SK-N-SH (cell line): ENCODE results near the gene EIPR1. TPM values are rescaled to one million over a fixed set of nuclear protein-coding genes. Genes with fewer than 3 reads are reported as not detected.
"Not testable (repeated sequence)": the region's sequence is repeated elsewhere in the genome, so short reads cannot be mapped to it uniquely, and the experiment has no call there.

ENCODE experiments used
- CTCF ChIA-PET: fragments of 300-600, 350-600 bp; formaldehyde crosslinking; extraction: SDS; loops from one replicate; lab custom pipeline; 2021; lab: Yijun Ruan, JAX
- POLR2A ChIA-PET: fragments of 350-600 bp; sonication (Branson Sonifier 250); formaldehyde crosslinking; extraction: SDS; loops from one replicate; lab custom pipeline; 2020; ENCODE audit warnings: antibody characterized with exemption, inconsistent platforms; lab: Yijun Ruan, JAX
- DNase-seq: peaks from one replicate; pipeline ENCODE4 v3.0.0; 2012
- H2AFZ ChIP-seq: fragments of 200-600 bp; sonication (generic); 2 replicates; pipeline ENCODE4 v1.8.1; 2016; ENCODE audit warnings: antibody characterized with exemption, mild to moderate bottlenecking, low read depth
- H3F3A ChIP-seq: fragments of 200-600 bp; sonication (generic); replicated peaks from 2 replicates; pipeline ENCODE3; 2016; ENCODE audit warnings: antibody characterized with exemption, mild to moderate bottlenecking; ENCODE audit not compliant: insufficient read depth
- H3K27ac ChIP-seq, 2 experiments: fragments of 200-500 bp in 1 of 2; fragments of 200-600 bp in 1 of 2; sonication (Bioruptor generic) in 1 of 2; sonication (generic), shearing (Covaris generic) in 1 of 2; 2 replicates each; pipeline versions ENCODE4 v1.5.1 to v1.6.1; 2014 to 2016; ENCODE audit warnings: low read depth in 2 of 2, inconsistent platforms in 1 of 2, low read length in 1 of 2, mild to moderate bottlenecking in 1 of 2, mixed read lengths in 1 of 2
- H3K27me3 ChIP-seq: fragments of 200-600 bp; sonication (generic), shearing (Covaris generic); 2 replicates; pipeline ENCODE4 v1.6.1; 2016; ENCODE audit warnings: mixed run types; ENCODE audit not compliant: insufficient read depth
- H3K36me3 ChIP-seq, 2 experiments: fragments of 200-500 bp in 1 of 2; fragments of 200-600 bp in 1 of 2; sonication (Bioruptor generic) in 1 of 2; sonication (generic) in 1 of 2; replicated peaks in 1 of 2; 2 replicates each; pipeline versions ENCODE3 to v1.5.1; 2014 to 2016; ENCODE audit warnings: low read length in 1 of 2, mild to moderate bottlenecking in 1 of 2; ENCODE audit not compliant: insufficient read depth in 2 of 2, control insufficient read depth in 1 of 2
- H3K4me1 ChIP-seq, 2 experiments: fragments of 200-500 bp in 1 of 2; fragments of 200-600 bp in 1 of 2; sonication (Bioruptor generic) in 1 of 2; sonication (generic), shearing (Covaris generic) in 1 of 2; 2 replicates each; pipeline versions ENCODE4 v1.5.1 to v1.6.1; 2014 to 2016; ENCODE audit warnings: low read depth in 1 of 2, low read length in 1 of 2, mixed run types in 1 of 2; ENCODE audit not compliant: insufficient read depth in 2 of 2, control insufficient read depth in 1 of 2
- H3K4me2 ChIP-seq: fragments of 200-600 bp; sonication (generic), shearing (Covaris generic); 2 replicates; pipeline ENCODE4 v1.6.1; 2017; ENCODE audit warnings: mixed run types
- H3K4me3 ChIP-seq, 2 experiments: fragments of 200-500 bp in 1 of 2; fragments of 200-600 bp in 1 of 2; sonication (Bioruptor generic) in 1 of 2; sonication (generic), shearing (Covaris generic) in 1 of 2; 2 replicates each; pipeline versions ENCODE4 v1.5.1 to v1.8.1; 2014 to 2016; ENCODE audit warnings: low read depth in 2 of 2, inconsistent platforms in 1 of 2, low read length in 1 of 2, mild to moderate bottlenecking in 1 of 2, mixed read lengths in 1 of 2, moderate library complexity in 1 of 2
- H3K79me2 ChIP-seq: fragments of 200-600 bp; sonication (generic); 2 replicates; pipeline ENCODE4 v1.8.1; 2017; ENCODE audit warnings: mild to moderate bottlenecking; ENCODE audit not compliant: insufficient read depth
- H3K9ac ChIP-seq: fragments of 200-600 bp; sonication (generic); 2 replicates; pipeline ENCODE4 v1.6.1; 2017; ENCODE audit warnings: mixed run types
- H3K9me2 ChIP-seq: fragments of 200-600 bp; sonication (generic); 2 replicates; pipeline ENCODE4 v1.6.1; 2017; ENCODE audit warnings: mixed run types
- H3K9me3 ChIP-seq: fragments of 200-600 bp; sonication (generic); 2 replicates; pipeline ENCODE4 v1.6.1; 2017; ENCODE audit warnings: mixed run types, mild to moderate bottlenecking, moderate library complexity
- H4K20me1 ChIP-seq: fragments of 200-600 bp; sonication (generic); 2 replicates; pipeline ENCODE4 v1.6.1; 2017; ENCODE audit warnings: mild to moderate bottlenecking, mixed run types; ENCODE audit not compliant: insufficient read depth
- FOSL2 ChIP-seq: IDR thresholded peaks from 2 replicates; pipeline ENCODE4 v1.4.0; 2012; ENCODE audit warnings: low read depth, mild to moderate bottlenecking, moderate library complexity, borderline replicate concordance
- FOXM1 ChIP-seq: IDR thresholded peaks from 2 replicates; pipeline ENCODE4 v1.4.0; 2012; ENCODE audit warnings: low read depth, mild to moderate bottlenecking
- JUND ChIP-seq: IDR thresholded peaks from 2 replicates; pipeline ENCODE4 v1.4.0; 2012
- NRF1 ChIP-seq: IDR thresholded peaks from 2 replicates; pipeline ENCODE4 v1.6.1; 2012; ENCODE audit warnings: low read depth, mild to moderate bottlenecking, low read length
- POLR2AphosphoS5 ChIP-seq: IDR thresholded peaks from 2 replicates; pipeline ENCODE4 v1.6.1; 2012; ENCODE audit warnings: low read depth, low read length
- RFX5 ChIP-seq: IDR thresholded peaks from 2 replicates; pipeline ENCODE4 v1.6.1; 2012; ENCODE audit warnings: mild to moderate bottlenecking, improper control_type of control experiment, low read length
- RXRA ChIP-seq: IDR thresholded peaks from 2 replicates; pipeline ENCODE4 v1.4.0; 2012; ENCODE audit warnings: low read depth, mild to moderate bottlenecking, borderline replicate concordance
- SMC3 ChIP-seq: IDR thresholded peaks from 2 replicates; pipeline ENCODE4 v1.6.1; 2012; ENCODE audit warnings: low read depth, low read length, improper control_type of control experiment
- TAF1 ChIP-seq: IDR thresholded peaks from 2 replicates; pipeline ENCODE4 v1.6.1; 2012; ENCODE audit warnings: low read depth, mild to moderate bottlenecking, low read length, moderate library complexity, borderline replicate concordance
- WGBS: methylation state at CpG from one replicate; pipeline ENCODE4 v1.1.6; 2017; ENCODE audit warnings: low lambda C conversion rate; 5-methylcytosine and 5-hydroxymethylcytosine counted together
- polyA plus RNA-seq, 3 experiments: library from polyadenylated mRNA; depleted of rRNA; stranded (reverse); fragments of >200 nt; gene quantifications; 2 replicates each; pipeline ENCODE4 v1.2.3, GENCODE V29; 2012

EIPR1 gene
- polyA plus RNA-seq, 1 of the 3 experiments (the other 2 are of a cell fraction), result 85.9 TPM

GRCh38 chr2:3357926-3358325, 19.7 kb downstream of the EIPR1 start:
- Histone ChIP-seq H3K79me2 (peaks cover 80% of the 10 kb centered on the region), H3K9me3 (no peaks in the 10 kb centered on the region), H3F3A (no peaks in the 10 kb centered on the region), H3K9me2 (no peaks in the 10 kb centered on the region), H3K4me2 (no peak overlapping the region), H4K20me1 (peaks cover 11% of the 10 kb centered on the region; the same call in 1 of the 2 replicates), H3K27me3 (no peaks in the 10 kb centered on the region), H3K27ac (no peak overlapping the region), H3K36me3 (peaks cover 9 to 22% of the 10 kb centered on the region in 2 experiments), H3K4me3 (no peak overlapping the region), H3K9ac (no peak overlapping the region), H3K4me1 (peaks cover 0 to 15% of the 10 kb centered on the region in 2 experiments; a peak in 1 of 4 replicates), H2AFZ (no peak overlapping the region)
- no peak for TF ChIP-seq NRF1
- TF ChIP-seq RFX5, result no peak
- TF ChIP-seq TAF1, result no peak
- TF ChIP-seq RXRA, result no peak
- no peak for TF ChIP-seq FOSL2
- no peak for TF ChIP-seq SMC3
- TF ChIP-seq JUND, result no peak
- TF ChIP-seq FOXM1, result no peak
- ChIA-PET POLR2A (no interaction called here), CTCF (interaction anchor here (1.2 kb wide), 1 partner anchor 13 kb away, joined by 4 read pairs; no protein-coding TSS in a partner anchor)
- no peak for DNase-seq
- WGBS, result 89% methylated on average over 8 of the region's 8 CpGs

GRCh38 chr2:3357446-3357845, 20.2 kb downstream of the EIPR1 start:
- H4K20me1 ChIP-seq, H3K9ac ChIP-seq, H3K4me3 ChIP-seq, DNase-seq, H3K27me3 ChIP-seq, H3F3A ChIP-seq, POLR2A ChIA-PET, H3K9me3 ChIP-seq, H3K9me2 ChIP-seq, H3K27ac ChIP-seq, H2AFZ ChIP-seq, H3K4me2 ChIP-seq: not testable (repeated sequence)
- Histone ChIP-seq H3K79me2 (peaks cover 76% of the 10 kb centered on the region; the same call in 1 of the 2 replicates), H3K4me1 (peaks cover 0 to 12% of the 10 kb centered on the region in 2 experiments; a peak in 1 of 4 replicates), H3K36me3 (peaks cover 14 to 22% of the 10 kb centered on the region in 2 experiments)
- CTCF ChIA-PET, result interaction anchor here (0.9 kb wide), 1 partner anchor 106 kb away, joined by 3 read pairs; no protein-coding TSS in a partner anchor
- 97% methylated on average over 2 of the region's 2 CpGs for WGBS

- no peak overlapping the region for H2AFZ ChIP-seq
- no peaks in the 10 kb centered on the region for H3F3A ChIP-seq
- no peak overlapping the region for H3K9ac ChIP-seq
- H3K9me2 ChIP-seq, result no peaks in the 10 kb centered on the region
- H3K4me3 ChIP-seq, result no peak overlapping the region
- H3K36me3 ChIP-seq, result peaks cover 17 to 22% of the 10 kb centered on the region in 2 experiments
- no peak for TF ChIP-seq POLR2AphosphoS5
- H3K9me3 ChIP-seq, result no peaks in the 10 kb centered on the region
- WGBS, result 95% methylated on average over 2 of the region's 2 CpGs
- H3K27ac ChIP-seq, result no peak overlapping the region
- DNase-seq, result no peak
- peaks cover 69% of the 10 kb centered on the region; the same call in 1 of the 2 replicates for H3K79me2 ChIP-seq
- H4K20me1 ChIP-seq, result peaks cover 7% of the 10 kb centered on the region; the same call in 1 of the 2 replicates
- H3K27me3 ChIP-seq, result no peaks in the 10 kb centered on the region
- CTCF ChIA-PET, result interaction anchor here (0.7 to 0.9 kb wide), 2 partner anchors 9 to 106 kb away, joined by 3 read pairs; no protein-coding TSS in a partner anchor
- no peak overlapping the region for H3K4me2 ChIP-seq
- POLR2A ChIA-PET, result no interaction called here
- peaks cover 0 to 12% of the 10 kb centered on the region in 2 experiments; a peak in 1 of 4 replicates for H3K4me1 ChIP-seq
Measured at GRCh38 chr2:3356799-3357198, 20.8 kb downstream of the EIPR1 start.
